Dermis microvascular lymphatic vessel endothelial cell (primary cell): ENCODE results near the gene BOD1L1. TPM values are rescaled to one million over a fixed set of nuclear protein-coding genes. Genes with fewer than 3 reads are reported as not detected.
A peak's percentile ranks its signal among the peaks of the same experiment; 100 is the strongest.

Source experiments
- DNase-seq, 2 donors: peaks; one replicate each; pipeline versions ENCODE4 v3.0.0 to v3.0.0-alpha.2; 2010; ENCODE audit warnings: low read depth in 2 of 2
- total RNA-seq: library from RNA; depleted of rRNA; stranded (reverse); fragments of >200 nt; gene quantifications from 2 replicates; pipeline ENCODE4 v1.2.1, GENCODE V29; 2014

Gene BOD1L1
- total RNA-seq, 1 donor from 2014 or later: 17.8 TPM

GRCh38 chr4:13626492-13627177 lies 890 bp downstream of the BOD1L1 start:
- peak in 1 of 2 donors; percentile 31 for DNase-seq

- no peak for DNase-seq
Measured at GRCh38 chr4:13618212-13618806, 9.2 kb downstream of the BOD1L1 start.

GRCh38 chr4:13617801-13618200 lies 9.7 kb downstream of the BOD1L1 start:
- DNase-seq: no peak

- DNase-seq: no peak
Measured at GRCh38 chr4:13616597-13616996, 10.9 kb downstream of the BOD1L1 start.

GRCh38 chr4:13615161-13615560 lies 12.4 kb downstream of the BOD1L1 start:
- DNase-seq: peak in 1 of 2 donors; percentile 19

GRCh38 chr4:13612569-13612968 lies 15.0 kb downstream of the BOD1L1 start:
- no peak for DNase-seq

GRCh38 chr4:13611283-13611842 lies 16.2 kb downstream of the BOD1L1 start:
- DNase-seq: no peak

GRCh38 chr4:13605330-13605729 lies 22.2 kb downstream of the BOD1L1 start:
- DNase-seq: no peak

GRCh38 chr4:13601848-13602247 lies 25.7 kb downstream of the BOD1L1 start:
- no peak for DNase-seq

- DNase-seq: no peak
Measured at GRCh38 chr4:13601048-13601447, 26.5 kb downstream of the BOD1L1 start.

GRCh38 chr4:13599159-13599558 lies 28.4 kb downstream of the BOD1L1 start:
- DNase-seq: no peak

- no peak for DNase-seq
Measured at GRCh38 chr4:13597604-13598003, 29.9 kb downstream of the BOD1L1 start.

- no peak for DNase-seq
Measured at GRCh38 chr4:13597141-13597540, 30.4 kb downstream of the BOD1L1 start.

GRCh38 chr4:13592220-13592619 lies 35.3 kb downstream of the BOD1L1 start:
- DNase-seq: no peak

- no peak for DNase-seq
Measured at GRCh38 chr4:13590766-13591165, 36.8 kb downstream of the BOD1L1 start.

- DNase-seq: no peak
Measured at GRCh38 chr4:13588954-13589353, 38.6 kb downstream of the BOD1L1 start.

- DNase-seq: peak; percentile 31 to 71
Measured at GRCh38 chr4:13584481-13584880, 43.0 kb downstream of the BOD1L1 start.

- no peak for DNase-seq
Measured at GRCh38 chr4:13580036-13580435, 47.5 kb downstream of the BOD1L1 start.

- no peak for DNase-seq
Measured at GRCh38 chr4:13577660-13578059, 49.9 kb downstream of the BOD1L1 start.

GRCh38 chr4:13570916-13571315 lies 56.6 kb downstream of the BOD1L1 start:
- DNase-seq: no peak

- no peak for DNase-seq
Measured at GRCh38 chr4:13567125-13567524, 60.4 kb downstream of the BOD1L1 start.

- no peak for DNase-seq
Measured at GRCh38 chr4:13562876-13563275, 64.6 kb downstream of the BOD1L1 start.

- DNase-seq: no peak
Measured at GRCh38 chr4:13561673-13562072, 65.9 kb downstream of the BOD1L1 start.
